ENCODE measurements around the gene BACH2.

BACH2 gene

GRCh38 chr6:89921197-89921596, 375.4 kb downstream of the BACH2 start:
- Histone ChIP-seq H3K27ac (replicated peaks) (no peak overlapping the region), H3K4me3 (replicated peaks; ENCODE audit: insufficient read depth, low read length) (no peak overlapping the region), H3K27me3 (ENCODE audit: insufficient read depth, poor library complexity, severe bottlenecking) (no peaks in the 10 kb centered on the region)
- TF ChIP-seq REST (IDR thresholded peaks at IDR 0.05; ENCODE audit: insufficient replicate concordance, low read depth) (no peak), CTCF (IDR thresholded peaks at IDR 0.05; ENCODE audit: insufficient read depth, low read length) (no peak), GABPA (IDR thresholded peaks at IDR 0.05; ENCODE audit: low read depth) (no peak), SPI1 (IDR thresholded peaks at IDR 0.05; ENCODE audit: borderline replicate concordance, low read depth) (no peak), POLR2AphosphoS5 (IDR thresholded peaks at IDR 0.05; ENCODE audit: low read depth) (no peak)
- DNase-seq (ENCODE audit: low read depth in 1 of 2, low spot score in 1 of 2) = no peak

GRCh38 chr6:89917801-89918366, 378.8 kb downstream of the BACH2 start:
- TF ChIP-seq GABPA (IDR thresholded peaks at IDR 0.05; ENCODE audit: low read depth) = no peak
- no peak for TF ChIP-seq REST (IDR thresholded peaks at IDR 0.05; ENCODE audit: insufficient replicate concordance, low read depth)
- no peak for TF ChIP-seq CTCF (IDR thresholded peaks at IDR 0.05; ENCODE audit: insufficient read depth, low read length)
- no peak overlapping the region for H3K4me3 ChIP-seq (replicated peaks; ENCODE audit: insufficient read depth, low read length)

GRCh38 chr6:89917216-89917615, 379.4 kb downstream of the BACH2 start:
- Histone ChIP-seq H3K27ac (replicated peaks) (no peak overlapping the region), H3K27me3 (ENCODE audit: insufficient read depth, poor library complexity, severe bottlenecking) (no peaks in the 10 kb centered on the region), H3K4me3 (replicated peaks; ENCODE audit: insufficient read depth, low read length) (no peak overlapping the region)
- no peak for DNase-seq (ENCODE audit: low read depth in 1 of 2, low spot score in 1 of 2)
- TF ChIP-seq POLR2AphosphoS5 (IDR thresholded peaks at IDR 0.05; ENCODE audit: low read depth) (no peak), CTCF (IDR thresholded peaks at IDR 0.05; ENCODE audit: insufficient read depth, low read length) (no peak), SPI1 (IDR thresholded peaks at IDR 0.05; ENCODE audit: borderline replicate concordance, low read depth) (no peak), GABPA (IDR thresholded peaks at IDR 0.05; ENCODE audit: low read depth) (no peak), REST (IDR thresholded peaks at IDR 0.05; ENCODE audit: insufficient replicate concordance, low read depth) (no peak)

More at GRCh38 chr6:89917801-89918366, 378.8 kb downstream of the BACH2 start:
- Histone ChIP-seq H3K27ac (replicated peaks) (no peak overlapping the region), H3K27me3 (ENCODE audit: insufficient read depth, poor library complexity, severe bottlenecking) (no peaks in the 10 kb centered on the region)
- DNase-seq (ENCODE audit: low read depth in 1 of 2, low spot score in 1 of 2) = no peak
